ENCODE measurements around the gene GPR180.

GRCh38 chr13:94561126-94561525 is 40.5 kb upstream of the GPR180 start:
- no peak for TF ChIP-seq CTCF (conservative IDR thresholded peaks at IDR 0.05; ENCODE audit: low read length)
- TF ChIP-seq EZH2phosphoT487 (IDR thresholded peaks at IDR 0.05; ENCODE audit: borderline replicate concordance) = no peak

All from Loucy (cell line).